Fibroblast of lung (primary cell): ENCODE data around the gene KAT14. TPM values are rescaled to one million over a fixed set of nuclear protein-coding genes. Genes with fewer than 3 reads are reported as not detected.
"Not testable (repeated sequence)": the region's sequence is repeated elsewhere in the genome, so short reads cannot be mapped to it uniquely, and the experiment has no call there.

Experiments used
- DNase-seq, 2 donors: peaks; one replicate each; pipeline versions ENCODE4 v3.0.0 to v3.0.0-alpha.2; 2010; ENCODE audit warnings: low read depth in 2 of 2
- H2AFZ ChIP-seq: 2 replicates; pipeline ENCODE4 v1.5.1; 2012; ENCODE audit warnings: low read length, control low read depth, inconsistent platforms
- H3K27ac ChIP-seq: 2 replicates; pipeline ENCODE4 v1.5.1; 2011; ENCODE audit warnings: low read length, control low read depth; ENCODE audit not compliant: insufficient read depth
- H3K27me3 ChIP-seq: 2 replicates; pipeline ENCODE4 v1.5.1; 2011; ENCODE audit warnings: mild to moderate bottlenecking, low read length; ENCODE audit not compliant: control insufficient read depth, insufficient read depth
- H3K36me3 ChIP-seq: 2 replicates; pipeline ENCODE4 v1.5.1; 2011; ENCODE audit warnings: low read length; ENCODE audit not compliant: control insufficient read depth, insufficient read depth
- H3K4me1 ChIP-seq: 2 replicates; pipeline ENCODE4 v1.5.1; 2011; ENCODE audit warnings: low read length; ENCODE audit not compliant: control insufficient read depth, insufficient read depth; ENCODE audit errors: extremely low read depth
- H3K4me2 ChIP-seq: 2 replicates; pipeline ENCODE4 v1.5.1; 2011; ENCODE audit warnings: low read length, control low read depth; ENCODE audit not compliant: insufficient read depth; ENCODE audit errors: extremely low read depth
- H3K4me3 ChIP-seq, 4 experiments: fragments of 200-600 bp in 1 of 4; sonication (generic) in 1 of 4; replicated peaks in 1 of 4; 2 replicates each; pipeline ENCODE4 v1.5.1; 2011 to 2016; ENCODE audit warnings: low read length in 4 of 4, low read depth in 3 of 4, mild to moderate bottlenecking in 3 of 4, control low read depth in 2 of 4, inconsistent platforms in 1 of 4, mixed read lengths in 1 of 4; ENCODE audit not compliant: insufficient read depth in 1 of 4; ENCODE audit errors: control extremely low read depth in 1 of 4
- H3K79me2 ChIP-seq: 2 replicates; pipeline ENCODE4 v1.5.1; 2012; ENCODE audit warnings: mild to moderate bottlenecking, low read length, inconsistent platforms; ENCODE audit not compliant: control insufficient read depth, insufficient read depth
- H3K9ac ChIP-seq: 2 replicates; pipeline ENCODE4 v1.5.1; 2011; ENCODE audit warnings: mild to moderate bottlenecking, low read length, control low read depth; ENCODE audit not compliant: insufficient read depth
- H3K9me3 ChIP-seq: 2 replicates; pipeline ENCODE4 v1.5.1; 2012; ENCODE audit warnings: low read depth, low read length; ENCODE audit not compliant: control insufficient read depth, insufficient read depth
- H4K20me1 ChIP-seq: 2 replicates; pipeline ENCODE4 v1.5.1; 2011; ENCODE audit warnings: low read length; ENCODE audit not compliant: control insufficient read depth, insufficient read depth; ENCODE audit errors: extremely low read depth
- EZH2 ChIP-seq: IDR thresholded peaks from 2 replicates; pipeline ENCODE4 v1.5.1; 2012; ENCODE audit warnings: low read length, control low read depth, mild to moderate bottlenecking; ENCODE audit errors: missing control alignments
- polyA plus RNA-seq, 2 donors: library from polyadenylated mRNA; depleted of rRNA in 1 of 2; stranded (reverse) in 1 of 2; unstranded in 1 of 2; fragments of >200 nt; gene quantifications; 2 replicates each; pipeline ENCODE4 v1.2.1, GENCODE V29; 2011 to 2012; ENCODE audit warnings: missing spikeins in 1 of 2
- total RNA-seq: library from RNA; depleted of rRNA; stranded (reverse); fragments of >200 nt; gene quantifications from 2 replicates; pipeline ENCODE4 v1.2.1, GENCODE V29; 2014
- TF ChIP-seq, protein P1 (sequence below), 2 donors: IDR thresholded peaks in 1 of 2; conservative IDR thresholded peaks in 1 of 2; 1 replicate in 1 of 2; 2 replicates in 1 of 2; pipeline ENCODE4 v1.5.1; 2011 to 2012; ENCODE audit warnings: low read length in 2 of 2, control low read depth in 1 of 2, inconsistent platforms in 1 of 2, low read depth in 1 of 2, mild to moderate bottlenecking in 1 of 2

The KAT14 gene
- total and polyA plus RNA-seq, 2 donors (not counting 1 experiment from before 2014, with no cell fraction given), result 9.8 to 17.0 TPM

GRCh38 chr20:18190338-18191233, 52.9 kb downstream of the KAT14 start:
- no peak for TF ChIP-seq EZH2
- TF ChIP-seq, protein P1, sequence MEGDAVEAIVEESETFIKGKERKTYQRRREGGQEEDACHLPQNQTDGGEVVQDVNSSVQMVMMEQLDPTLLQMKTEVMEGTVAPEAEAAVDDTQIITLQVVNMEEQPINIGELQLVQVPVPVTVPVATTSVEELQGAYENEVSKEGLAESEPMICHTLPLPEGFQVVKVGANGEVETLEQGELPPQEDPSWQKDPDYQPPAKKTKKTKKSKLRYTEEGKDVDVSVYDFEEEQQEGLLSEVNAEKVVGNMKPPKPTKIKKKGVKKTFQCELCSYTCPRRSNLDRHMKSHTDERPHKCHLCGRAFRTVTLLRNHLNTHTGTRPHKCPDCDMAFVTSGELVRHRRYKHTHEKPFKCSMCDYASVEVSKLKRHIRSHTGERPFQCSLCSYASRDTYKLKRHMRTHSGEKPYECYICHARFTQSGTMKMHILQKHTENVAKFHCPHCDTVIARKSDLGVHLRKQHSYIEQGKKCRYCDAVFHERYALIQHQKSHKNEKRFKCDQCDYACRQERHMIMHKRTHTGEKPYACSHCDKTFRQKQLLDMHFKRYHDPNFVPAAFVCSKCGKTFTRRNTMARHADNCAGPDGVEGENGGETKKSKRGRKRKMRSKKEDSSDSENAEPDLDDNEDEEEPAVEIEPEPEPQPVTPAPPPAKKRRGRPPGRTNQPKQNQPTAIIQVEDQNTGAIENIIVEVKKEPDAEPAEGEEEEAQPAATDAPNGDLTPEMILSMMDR (conservative IDR thresholded peaks at IDR 0.05 in 1 of 2, IDR thresholded peaks at IDR 0.05 in 1 of 2; ENCODE audit: low read depth in 1 of 2, low read length in 2 of 2), result no peak
- no peaks in the 10 kb centered on the region for H3K27me3 ChIP-seq
- H4K20me1 ChIP-seq, result no peaks in the 10 kb centered on the region
- H3K4me3 ChIP-seq, result no peak overlapping the region
- H3K27ac ChIP-seq, result no peak overlapping the region
- no peaks in the 10 kb centered on the region for H3K4me1 ChIP-seq
- H2AFZ ChIP-seq, result no peak overlapping the region
- H3K4me2 ChIP-seq, result no peak overlapping the region
- peaks cover 3% of the 10 kb centered on the region for H3K36me3 ChIP-seq
- no peak for DNase-seq
- H3K9me3 ChIP-seq, result no peaks in the 10 kb centered on the region
- no peak overlapping the region for H3K9ac ChIP-seq
- H3K79me2 ChIP-seq, result no peaks in the 10 kb centered on the region

GRCh38 chr20:18191306-18191705, 53.6 kb downstream of the KAT14 start:
- no peak overlapping the region for H3K4me2 ChIP-seq
- TF ChIP-seq EZH2, result no peak
- TF ChIP-seq, protein P1 (conservative IDR thresholded peaks at IDR 0.05 in 1 of 2, IDR thresholded peaks at IDR 0.05 in 1 of 2; ENCODE audit: low read depth in 1 of 2, low read length in 2 of 2), result no peak

GRCh38 chr20:18194461-18194860, 56.8 kb downstream of the KAT14 start:
- not testable (repeated sequence) for H3K79me2 ChIP-seq, H3K9me3 ChIP-seq, H4K20me1 ChIP-seq, H3K27me3 ChIP-seq, H2AFZ ChIP-seq, H3K27ac ChIP-seq, DNase-seq, H3K4me3 ChIP-seq, H3K9ac ChIP-seq, H3K36me3 ChIP-seq, H3K4me2 ChIP-seq, H3K4me1 ChIP-seq

More at GRCh38 chr20:18191306-18191705, 53.6 kb downstream of the KAT14 start:
- Histone ChIP-seq H3K4me3 (no peak overlapping the region), H2AFZ (no peak overlapping the region), H4K20me1 (no peaks in the 10 kb centered on the region), H3K9me3 (no peaks in the 10 kb centered on the region), H3K9ac (no peak overlapping the region), H3K27ac (no peak overlapping the region), H3K79me2 (no peaks in the 10 kb centered on the region), H3K27me3 (no peaks in the 10 kb centered on the region), H3K36me3 (no peaks in the 10 kb centered on the region), H3K4me1 (no peaks in the 10 kb centered on the region)
- DNase-seq, result no peak
